Activated T-cell treated with anti-CD3 and anti-CD28 coated beads, Interleukin-2, amount 50 U/mL, for 72 hours (primary cell): Measurements from ENCODE around the gene CCS. TPM values are rescaled to one million over a fixed set of nuclear protein-coding genes. Genes with fewer than 3 reads are reported as not detected.
"Not testable (repeated sequence)": the region's sequence is repeated elsewhere in the genome, so short reads cannot be mapped to it uniquely, and the experiment has no call there.

ENCODE experiments used
- ATAC-seq, 2 donors: fragments of 150-1000 bp; cut with Tn5 transposase; replicated peaks in 1 of 2; 2 replicates each; pipeline ENCODE4 v1.10.0; 2021; ENCODE audit warnings: moderate library complexity in 2 of 2, mild to moderate bottlenecking in 1 of 2
- DNase-seq, 2 donors: peaks; one replicate each; pipeline ENCODE4 v3.0.0; 2021 to 2022; ENCODE audit warnings: mixed read lengths in 1 of 2
- H3K27ac Mint-ChIP-seq: one replicate; pipeline ENCODE4 v1.8.0; 2022; ENCODE audit warnings: mild to moderate bottlenecking, moderate library complexity, mixed read lengths
- H3K27me3 Mint-ChIP-seq: one replicate; pipeline ENCODE4 v1.8.0; 2022; ENCODE audit warnings: low read depth, mixed read lengths
- H3K36me3 Mint-ChIP-seq, 2 donors: one replicate each; pipeline ENCODE4 v1.8.0; 2022; ENCODE audit warnings: mixed read lengths in 2 of 2, mild to moderate bottlenecking in 1 of 2; ENCODE audit not compliant: insufficient read depth in 2 of 2
- H3K4me1 Mint-ChIP-seq: one replicate; pipeline ENCODE4 v1.8.0; 2022; ENCODE audit warnings: low read depth, mixed read lengths
- H3K4me3 Mint-ChIP-seq, 2 donors: one replicate each; pipeline ENCODE4 v1.8.0; 2022; ENCODE audit warnings: mild to moderate bottlenecking in 2 of 2, mixed read lengths in 2 of 2, moderate library complexity in 2 of 2
- H3K9me3 Mint-ChIP-seq, 2 donors: one replicate each; pipeline ENCODE4 v1.8.0; 2022; ENCODE audit warnings: mixed read lengths in 2 of 2
- total RNA-seq, 2 donors: library from RNA; stranded (reverse); gene quantifications; one replicate each; pipeline ENCODE4 v1.2.3, GENCODE V29; 2022

CCS gene
- total RNA-seq, 2 donors from 2014 or later = 35.1 to 38.5 TPM

DNA sequence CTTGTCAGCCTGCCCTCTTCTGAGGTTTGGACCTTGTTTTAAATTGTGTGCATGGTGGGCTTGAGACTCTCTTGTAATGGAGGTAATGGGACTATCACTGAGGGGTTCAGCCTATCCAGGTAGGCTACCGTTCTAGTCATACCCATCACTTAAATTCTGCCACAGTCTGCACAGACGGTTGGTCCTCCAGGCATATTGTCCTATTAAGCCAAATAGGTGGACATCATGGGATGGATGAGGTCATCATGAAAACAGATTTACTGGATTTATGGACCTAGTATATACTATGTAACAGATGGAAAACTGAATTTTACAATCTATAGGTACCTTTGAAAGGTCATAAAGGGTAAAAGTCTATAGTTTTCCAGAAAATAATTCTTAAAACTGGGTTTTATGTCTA is 36.4 kb downstream of the CCS start:
- ATAC-seq (no peak), DNase-seq (no peak)
- Mint-ChIP-seq H3K4me1 (peaks cover 27% of the 10 kb centered on the region), H3K4me3 (no peak overlapping the region), H3K27me3 (no peaks in the 10 kb centered on the region), H3K27ac (peak overlapping the region; percentile 68), H3K9me3 (no peaks in the 10 kb centered on the region), H3K36me3 (peaks cover 19 to 52% of the 10 kb centered on the region in 2 donors)

DNA sequence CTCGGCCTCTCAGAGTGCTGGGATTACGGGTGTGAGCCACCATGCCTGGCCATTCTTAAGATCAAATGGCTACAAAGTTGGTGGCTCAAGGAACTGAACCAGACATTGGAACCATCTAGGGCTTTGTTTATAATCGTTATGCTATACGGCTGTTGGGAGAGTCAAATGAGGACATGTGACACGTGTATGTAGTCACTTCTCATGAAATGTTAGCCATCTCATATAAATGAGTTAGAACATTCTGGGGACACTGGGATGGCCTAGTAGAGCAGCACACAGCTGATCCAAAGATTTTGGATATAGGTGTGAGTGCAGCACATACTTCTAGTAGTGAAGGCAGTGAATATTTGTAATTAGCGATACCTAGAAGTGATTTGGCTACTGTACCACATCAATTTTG is 38.9 kb downstream of the CCS start:
- Mint-ChIP-seq H3K9me3 (no peaks in the 10 kb centered on the region), H3K4me3 (no peak overlapping the region), H3K4me1 (peaks cover 39% of the 10 kb centered on the region), H3K27ac (peak overlapping the region; percentile 38), H3K27me3 (no peaks in the 10 kb centered on the region), H3K36me3 (peaks cover 18 to 49% of the 10 kb centered on the region in 2 donors)
- DNase-seq (no peak), ATAC-seq (no peak)

- H3K36me3 Mint-ChIP-seq = peaks cover 14 to 42% of the 10 kb centered on the region in 2 donors
These were observed 40.0 kb downstream of the CCS start for GRCh38 chr11:66632952-66633351.

GRCh38 chr11:66636411-66636810 is 43.4 kb downstream of the CCS start:
- Mint-ChIP-seq H3K27ac (no peak overlapping the region), H3K9me3 (no peaks in the 10 kb centered on the region), H3K4me1 (peaks cover 50% of the 10 kb centered on the region), H3K4me3 (no peak overlapping the region), H3K27me3 (no peaks in the 10 kb centered on the region), H3K36me3 (peaks cover 23 to 42% of the 10 kb centered on the region in 2 donors)
- DNase-seq (no peak), ATAC-seq (no peak)

More at GRCh38 chr11:66632952-66633351, 40.0 kb downstream of the CCS start:
- Mint-ChIP-seq H3K27me3 (no peaks in the 10 kb centered on the region), H3K4me3 (no peak overlapping the region), H3K27ac (no peak overlapping the region), H3K9me3 (no peaks in the 10 kb centered on the region), H3K4me1 (peaks cover 45% of the 10 kb centered on the region)
- ATAC-seq (no peak), DNase-seq (no peak)

GRCh38 chr11:66637557-66638176 is 44.7 kb downstream of the CCS start:
- Mint-ChIP-seq H3K9me3 (no peaks in the 10 kb centered on the region), H3K4me3 (peak overlapping the region; percentile 89 to 97), H3K27ac (peak overlapping the region; percentile 85), H3K27me3 (no peaks in the 10 kb centered on the region), H3K4me1 (peaks cover 62% of the 10 kb centered on the region), H3K36me3 (peaks cover 25 to 45% of the 10 kb centered on the region in 2 donors)
- DNase-seq = no peak
- ATAC-seq = no peak

DNA sequence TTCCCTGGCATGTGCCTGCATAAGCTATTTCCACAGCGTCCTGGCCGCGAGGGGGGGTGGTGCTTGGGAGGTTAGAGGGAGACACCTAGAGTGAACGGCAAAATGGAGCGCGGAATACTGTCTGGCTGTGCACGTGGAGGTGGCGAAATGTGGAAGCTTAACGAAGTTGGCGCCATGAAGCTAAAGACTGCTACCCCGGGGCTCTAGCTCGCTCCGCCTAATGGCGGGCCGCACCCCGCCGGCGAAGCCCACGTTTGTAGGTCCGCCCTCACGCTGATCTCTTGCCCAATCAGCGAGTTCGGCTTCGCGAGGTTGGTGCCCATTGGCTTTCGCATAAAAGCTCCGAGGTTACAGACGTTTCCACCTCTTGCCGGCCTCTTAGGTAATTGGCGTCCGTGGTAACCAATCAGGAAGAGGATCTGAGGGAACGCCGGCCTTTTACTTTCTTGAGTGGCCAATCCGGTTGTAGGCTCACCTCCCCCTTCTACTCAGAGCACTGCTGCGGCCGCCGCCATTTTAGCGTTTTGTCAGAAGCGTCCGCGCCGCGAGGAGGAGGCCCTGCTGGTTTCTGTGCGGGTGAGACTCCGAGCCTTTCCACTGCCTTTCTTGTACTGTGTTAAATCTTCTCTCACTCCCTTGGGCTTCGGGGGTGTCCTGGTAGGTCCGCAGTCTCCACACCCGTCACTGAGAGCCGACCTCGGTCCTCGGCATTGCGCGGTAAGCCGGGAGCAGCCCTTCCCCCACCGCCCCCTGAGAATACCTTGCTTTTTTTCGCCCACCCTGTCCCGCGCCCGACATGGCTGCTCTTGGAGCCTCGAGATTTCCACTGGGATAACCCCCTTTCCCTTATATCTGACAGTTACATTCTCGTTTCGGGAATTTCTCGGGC is 45.4 kb downstream of the CCS start, which contains the start of gene RBM4:
TSS of gene RBM4 (plus strand) at position 527 of the 889 bp plus-strand sequence. CDS start 1,009 bp downstream, outside the sequence.
- no peaks in the 10 kb centered on the region for H3K9me3 Mint-ChIP-seq
- DNase-seq = peak; percentile 93 to 98
- H3K27ac Mint-ChIP-seq = peak within 1 kb of the TSS; percentile 85
- ATAC-seq = peak; percentile 94 to 95
- no peaks in the 10 kb centered on the region for H3K27me3 Mint-ChIP-seq
- peak within 1 kb of the TSS; percentile 89 to 97 for H3K4me3 Mint-ChIP-seq
- H3K4me1 Mint-ChIP-seq = peaks cover 70% of the 10 kb centered on the region
- H3K36me3 Mint-ChIP-seq = peaks cover 31 to 49% of the 10 kb centered on the region in 2 donors

- Mint-ChIP-seq H3K4me3 (peak overlapping the region; percentile 89 to 97), H3K27me3 (no peaks in the 10 kb centered on the region), H3K27ac (peak overlapping the region; percentile 85), H3K9me3 (no peaks in the 10 kb centered on the region), H3K4me1 (peaks cover 78% of the 10 kb centered on the region), H3K36me3 (peaks cover 31 to 52% of the 10 kb centered on the region in 2 donors)
- DNase-seq = peak; percentile 22 to 31
- ATAC-seq = no peak
These were observed 46.3 kb downstream of the CCS start for GRCh38 chr11:66639066-66639813.

GRCh38 chr11:66639814-66640340 is 46.9 kb downstream of the CCS start:
- Mint-ChIP-seq H3K4me1 (peaks cover 78% of the 10 kb centered on the region), H3K27ac (peak overlapping the region; percentile 85), H3K4me3 (peak overlapping the region; percentile 89 to 97), H3K36me3 (peaks cover 31 to 52% of the 10 kb centered on the region in 2 donors)
- DNase-seq, H3K9me3 Mint-ChIP-seq, ATAC-seq, H3K27me3 Mint-ChIP-seq: not testable (repeated sequence)

DNA sequence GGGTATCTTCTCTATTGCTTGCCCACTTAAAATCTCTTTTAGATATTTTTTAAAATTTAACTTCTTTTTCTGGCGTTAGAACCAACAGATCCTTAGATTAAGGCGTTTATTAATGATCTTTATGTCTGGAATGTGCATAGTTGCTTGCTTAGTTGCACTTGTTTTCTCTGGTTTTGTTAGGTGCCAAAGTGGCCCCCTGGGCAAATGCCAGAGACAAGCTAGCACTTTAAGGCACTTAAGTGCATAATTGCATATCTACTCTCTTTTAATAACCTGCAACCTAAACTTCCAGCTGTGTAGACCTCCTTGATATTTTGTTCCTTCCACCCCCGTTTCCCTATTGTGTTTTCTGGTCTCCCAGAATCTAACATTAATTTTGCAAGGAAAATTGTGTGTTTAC is 48.8 kb downstream of the CCS start:
- ATAC-seq (no peak), DNase-seq (no peak)
- H3K27ac Mint-ChIP-seq = peak overlapping the region; percentile 74
- peaks cover 90% of the 10 kb centered on the region for H3K4me1 Mint-ChIP-seq
- H3K4me3 Mint-ChIP-seq = peak overlapping the region; percentile 89 to 97
- no peaks in the 10 kb centered on the region for H3K9me3 Mint-ChIP-seq
- H3K36me3 Mint-ChIP-seq = peaks cover 38 to 71% of the 10 kb centered on the region in 2 donors
- no peaks in the 10 kb centered on the region for H3K27me3 Mint-ChIP-seq

DNA sequence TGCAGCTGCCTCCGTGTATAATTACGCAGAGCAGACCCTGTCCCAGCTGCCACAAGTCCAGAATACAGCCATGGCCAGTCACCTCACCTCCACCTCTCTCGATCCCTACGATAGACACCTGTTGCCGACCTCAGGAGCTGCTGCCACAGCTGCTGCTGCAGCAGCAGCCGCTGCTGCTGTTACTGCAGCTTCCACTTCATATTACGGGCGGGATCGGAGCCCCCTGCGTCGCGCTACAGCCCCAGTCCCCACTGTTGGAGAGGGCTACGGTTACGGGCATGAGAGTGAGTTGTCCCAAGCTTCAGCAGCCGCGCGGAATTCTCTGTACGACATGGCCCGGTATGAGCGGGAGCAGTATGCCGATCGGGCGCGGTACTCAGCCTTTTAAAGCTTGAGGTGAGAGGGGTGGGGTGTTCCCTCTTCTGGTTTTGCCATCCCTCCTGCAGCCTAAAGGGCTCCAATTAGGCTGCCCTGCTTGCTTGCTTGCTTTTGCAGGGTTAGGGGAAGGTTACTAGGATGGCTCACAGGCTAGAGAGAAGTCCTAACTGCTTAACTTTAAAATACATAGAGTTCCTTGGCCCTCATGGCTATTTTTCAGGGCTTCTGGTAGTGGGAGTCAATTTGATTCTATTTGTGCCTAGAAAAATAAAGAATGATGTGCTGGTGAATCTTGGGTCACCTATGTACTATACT is 50.9 kb downstream of the CCS start:
- Mint-ChIP-seq H3K27me3 (no peaks in the 10 kb centered on the region), H3K27ac (peak overlapping the region; percentile 14), H3K4me3 (peak overlapping the region; percentile 41 to 89), H3K9me3 (no peaks in the 10 kb centered on the region), H3K36me3 (peaks cover 43 to 77% of the 10 kb centered on the region in 2 donors), H3K4me1 (peaks cover 90% of the 10 kb centered on the region)
- DNase-seq (no peak), ATAC-seq (no peak)

DNA sequence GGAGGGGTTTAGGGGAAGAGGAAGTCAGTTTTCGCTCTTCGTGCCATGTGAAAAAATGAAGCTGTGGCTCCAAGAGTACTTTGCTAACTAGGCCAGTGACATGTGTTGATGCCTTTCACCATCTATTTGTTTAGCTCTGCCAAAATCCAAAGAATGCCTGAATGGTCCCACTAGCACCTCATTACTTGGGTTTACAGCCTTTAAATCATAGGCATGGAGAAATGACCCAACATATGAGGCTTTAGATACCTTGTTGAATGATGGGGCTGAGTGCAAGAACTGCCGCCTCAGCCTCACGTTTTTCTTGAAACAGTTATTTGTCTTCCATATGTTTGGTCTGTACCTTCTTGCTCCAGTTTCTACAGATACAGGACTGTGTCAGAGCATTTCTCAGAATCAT is 53.8 kb downstream of the CCS start:
- Mint-ChIP-seq H3K27ac (peak overlapping the region; percentile 64), H3K4me3 (no peak overlapping the region), H3K27me3 (no peaks in the 10 kb centered on the region), H3K36me3 (peaks cover 29 to 63% of the 10 kb centered on the region in 2 donors), H3K4me1 (peaks cover 88% of the 10 kb centered on the region), H3K9me3 (no peaks in the 10 kb centered on the region)
- ATAC-seq = no peak
- DNase-seq = no peak

GRCh38 chr11:66649903-66650302 is 56.9 kb downstream of the CCS start:
- ATAC-seq (no peak), DNase-seq (no peak)
- Mint-ChIP-seq H3K4me1 (peaks cover 68% of the 10 kb centered on the region), H3K4me3 (no peak overlapping the region), H3K36me3 (peaks cover 16 to 49% of the 10 kb centered on the region in 2 donors), H3K9me3 (no peaks in the 10 kb centered on the region), H3K27me3 (no peaks in the 10 kb centered on the region), H3K27ac (no peak overlapping the region)
